HG03520 (cell line): Measurements from ENCODE around the gene MAGEB3.
A peak's percentile ranks its signal among the peaks of the same experiment; 100 is the strongest.
"Not testable (repeated sequence)": the region's sequence is repeated elsewhere in the genome, so short reads cannot be mapped to it uniquely, and the experiment has no call there.

Experiments
- ATAC-seq: cut with Tn5 transposase; IDR thresholded peaks from one replicate; pipeline ENCODE4 v1.9.1; 2021; ENCODE audit warnings: mild to moderate bottlenecking, moderate library complexity; ENCODE audit not compliant: unreplicated experiment

Gene MAGEB3, protein sequence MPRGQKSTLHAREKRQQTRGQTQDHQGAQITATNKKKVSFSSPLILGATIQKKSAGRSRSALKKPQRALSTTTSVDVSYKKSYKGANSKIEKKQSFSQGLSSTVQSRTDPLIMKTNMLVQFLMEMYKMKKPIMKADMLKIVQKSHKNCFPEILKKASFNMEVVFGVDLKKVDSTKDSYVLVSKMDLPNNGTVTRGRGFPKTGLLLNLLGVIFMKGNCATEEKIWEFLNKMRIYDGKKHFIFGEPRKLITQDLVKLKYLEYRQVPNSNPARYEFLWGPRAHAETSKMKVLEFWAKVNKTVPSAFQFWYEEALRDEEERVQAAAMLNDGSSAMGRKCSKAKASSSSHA

DNA sequence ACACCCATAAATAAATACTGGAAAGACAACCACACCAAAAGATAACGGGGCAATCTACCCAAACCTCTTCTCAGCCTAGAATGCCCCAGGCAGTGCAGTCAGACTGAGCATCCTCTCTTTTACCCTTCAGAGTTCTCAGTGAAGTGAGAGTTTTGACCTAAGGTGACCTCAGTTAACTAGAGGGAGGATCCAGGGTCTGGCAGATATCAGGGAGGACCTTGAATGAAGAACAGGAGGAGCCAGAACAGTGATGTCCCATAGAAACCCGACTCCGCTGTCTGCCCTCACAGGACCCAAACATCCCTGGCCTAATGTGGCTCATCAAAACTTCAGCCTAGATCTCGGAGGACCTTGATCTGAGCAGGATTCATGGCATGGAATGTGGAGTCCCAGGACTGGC is at the start of gene MAGEB3:
Gene MAGEB3, plus strand, starts transcription at position 263 of the 400 bp plus-strand sequence. CDS start 5,268 bp downstream, outside the sequence.
- ATAC-seq = no peak

DNA sequence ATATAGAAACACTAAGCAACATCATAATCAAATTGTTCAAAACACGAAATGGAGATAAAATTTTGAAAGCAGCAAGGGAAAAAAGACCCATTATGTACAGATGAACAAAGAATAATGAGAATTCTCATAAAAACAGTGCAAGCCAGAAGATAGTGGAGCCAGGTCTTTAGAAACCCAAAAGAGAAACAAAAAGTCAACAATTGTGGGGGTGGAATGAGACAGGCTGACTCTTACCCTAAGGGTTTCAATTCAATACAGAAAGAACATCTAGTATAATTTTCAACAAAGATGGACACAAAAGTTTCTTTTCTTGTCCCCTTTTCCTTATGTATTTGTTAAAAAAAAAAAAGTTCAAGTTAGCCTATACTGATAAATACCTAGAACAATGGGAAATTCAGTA is 49.1 kb upstream of the MAGEB3 start:
- ATAC-seq = peak; percentile 60

DNA sequence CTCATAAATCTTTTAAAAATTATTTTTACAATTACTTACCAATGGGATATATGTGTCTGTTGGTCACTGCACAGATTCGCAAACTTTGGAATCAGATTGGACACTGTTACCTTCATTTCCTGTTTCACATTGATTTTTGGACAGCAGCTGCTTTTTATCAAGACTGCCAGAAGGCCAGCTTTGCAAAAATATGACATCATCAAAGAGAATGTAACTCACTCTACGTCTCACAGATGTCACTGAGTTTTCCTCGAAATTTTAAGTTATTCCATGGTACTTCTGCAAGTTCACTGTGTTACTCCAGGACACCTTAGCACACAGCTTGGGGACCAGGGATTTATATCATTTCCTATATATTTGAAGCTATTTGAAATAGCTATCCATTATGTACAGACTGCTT is 46.9 kb upstream of the MAGEB3 start:
- ATAC-seq = no peak

DNA sequence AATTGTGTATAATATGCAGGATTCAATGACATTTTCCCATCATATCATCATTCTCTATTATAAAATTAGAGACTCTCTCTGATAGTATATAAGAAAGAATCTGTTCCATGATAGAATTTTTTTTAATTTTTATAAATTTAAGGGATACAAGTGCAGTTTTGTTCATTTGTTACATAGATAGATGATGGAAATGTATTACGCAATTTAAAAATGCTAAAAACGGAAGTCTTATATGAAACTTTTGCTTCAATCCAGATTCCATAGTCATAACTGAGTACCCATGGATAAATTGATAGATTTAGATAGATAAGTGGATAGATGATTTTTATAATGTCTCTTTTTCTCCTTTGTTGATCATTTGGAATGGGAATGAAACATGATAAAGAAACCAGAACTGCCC is 40.0 kb upstream of the MAGEB3 start:
- no peak for ATAC-seq

DNA sequence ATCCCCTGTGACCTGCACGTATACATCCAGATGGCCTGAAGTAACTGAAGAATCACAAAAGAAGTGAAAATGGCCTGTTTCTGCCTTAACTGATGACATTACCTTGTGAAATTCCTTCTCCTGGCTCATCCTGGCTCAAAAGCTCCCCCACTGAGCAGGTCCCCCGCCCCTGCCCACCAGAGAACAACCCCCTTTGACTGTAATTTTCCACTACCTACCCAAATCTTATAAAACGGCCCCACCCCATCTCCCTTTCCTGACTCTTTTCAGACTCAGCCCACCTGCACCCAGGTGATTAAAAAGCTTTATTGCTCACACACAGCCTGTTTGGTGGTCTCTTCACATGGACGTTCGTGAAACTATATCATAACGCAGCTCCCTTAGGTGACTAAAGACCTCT is 36.5 kb upstream of the MAGEB3 start:
- not testable (repeated sequence) for ATAC-seq

DNA sequence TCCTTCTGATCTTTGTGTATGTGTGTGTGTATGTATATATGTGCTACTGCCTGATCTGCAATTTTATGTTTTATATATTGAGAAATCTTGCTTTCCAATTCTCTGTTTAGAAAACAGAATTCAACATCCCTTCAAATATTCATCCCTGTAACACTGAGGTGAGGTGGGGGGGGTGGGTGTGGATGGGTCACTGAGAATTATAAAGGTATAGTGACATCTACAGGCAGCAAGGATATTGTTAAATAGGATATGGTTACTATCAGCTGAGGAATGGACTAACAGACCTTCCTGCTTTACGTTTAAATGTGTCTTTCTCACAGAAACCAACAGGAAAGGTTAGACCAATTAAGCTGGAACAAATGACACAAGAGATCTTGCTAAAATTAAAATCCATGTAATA is 34.1 kb upstream of the MAGEB3 start:
- ATAC-seq = peak; percentile 63

DNA sequence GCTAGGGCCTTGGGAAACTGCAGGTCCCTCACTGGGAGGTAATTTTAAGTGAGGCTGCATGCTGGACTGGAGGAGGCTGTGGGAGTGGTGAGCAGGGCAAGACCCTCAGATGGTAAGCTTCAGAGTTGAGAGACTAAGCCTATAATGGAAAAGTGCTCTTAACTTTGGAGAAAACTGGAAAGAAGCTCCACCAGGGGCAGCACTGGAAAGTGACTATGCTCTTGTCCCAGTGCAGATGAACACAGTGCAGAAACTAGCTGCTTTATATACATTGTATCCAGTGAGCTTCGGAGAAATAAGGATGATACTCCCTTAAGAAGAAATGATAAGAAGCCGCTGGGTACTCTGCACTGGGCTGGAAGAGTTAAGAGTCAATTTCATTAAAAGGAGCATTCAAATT is 18.3 kb upstream of the MAGEB3 start:
- ATAC-seq = no peak

DNA sequence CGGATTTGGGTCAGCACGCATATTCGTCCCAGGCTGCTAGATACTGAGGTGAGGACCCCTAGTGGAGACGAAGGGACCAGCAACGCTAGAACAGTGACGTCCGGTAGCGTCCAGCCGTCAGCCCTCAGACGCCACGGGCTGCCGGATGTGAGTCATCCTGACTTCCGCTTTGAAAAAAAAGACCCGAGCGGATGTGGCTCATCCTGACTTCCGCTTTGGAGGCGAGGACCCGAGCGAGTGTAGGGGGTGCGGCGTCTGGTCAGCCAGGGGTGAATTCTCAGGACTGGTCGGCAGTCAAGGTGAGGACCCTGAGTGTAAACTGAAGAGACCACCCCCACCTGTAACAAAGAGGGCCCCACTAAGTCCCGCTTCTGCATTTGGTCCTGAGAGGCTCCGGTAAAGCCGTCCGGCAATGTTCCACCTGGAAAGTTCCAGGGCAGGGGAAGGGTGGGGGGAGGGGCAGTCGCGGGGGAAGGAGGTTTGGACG is 15.1 kb upstream of the MAGEB3 start, which contains the start of gene MAGEB2:
Gene MAGEB2, plus strand, starts transcription at position 207 of the 487 bp plus-strand sequence. CDS start 3,018 bp downstream, outside the sequence.
- ATAC-seq = no peak

DNA sequence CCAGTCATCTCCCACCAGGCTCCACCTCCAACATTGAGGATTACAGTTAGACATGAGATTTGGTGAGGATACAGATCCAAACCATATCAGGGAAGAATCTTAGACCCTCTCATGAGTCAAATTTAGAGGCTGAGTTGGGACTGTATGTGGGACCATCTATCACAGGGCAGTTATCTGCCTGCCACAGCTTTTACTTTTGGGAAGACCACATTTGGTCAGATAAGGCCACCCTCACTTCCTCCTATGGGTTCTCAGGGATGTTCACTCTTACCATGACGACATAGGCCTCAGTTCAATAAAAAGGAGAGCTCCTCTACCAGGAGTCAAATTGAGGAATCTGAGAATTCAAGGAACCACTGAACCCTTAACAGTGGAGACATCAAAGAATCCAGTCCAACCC is 13.0 kb upstream of the MAGEB3 start:
- ATAC-seq = no peak

DNA sequence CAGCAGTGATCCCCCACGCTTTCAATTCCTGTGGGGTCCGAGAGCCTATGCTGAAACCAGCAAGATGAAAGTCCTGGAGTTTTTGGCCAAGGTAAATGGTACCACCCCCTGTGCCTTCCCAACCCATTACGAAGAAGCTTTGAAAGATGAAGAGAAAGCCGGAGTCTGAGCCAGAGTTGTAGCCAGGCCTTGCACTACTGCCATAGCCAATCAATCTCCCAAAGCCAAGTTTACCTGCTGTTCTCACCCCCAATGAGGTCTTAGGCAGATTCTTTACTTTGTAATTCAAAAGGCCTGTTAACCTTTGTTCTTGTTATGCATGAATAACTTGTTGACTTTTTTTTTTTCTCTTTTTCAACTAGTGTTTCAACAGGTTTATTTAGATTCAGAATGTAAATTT is 11.1 kb upstream of the MAGEB3 start:
- no peak for ATAC-seq

DNA sequence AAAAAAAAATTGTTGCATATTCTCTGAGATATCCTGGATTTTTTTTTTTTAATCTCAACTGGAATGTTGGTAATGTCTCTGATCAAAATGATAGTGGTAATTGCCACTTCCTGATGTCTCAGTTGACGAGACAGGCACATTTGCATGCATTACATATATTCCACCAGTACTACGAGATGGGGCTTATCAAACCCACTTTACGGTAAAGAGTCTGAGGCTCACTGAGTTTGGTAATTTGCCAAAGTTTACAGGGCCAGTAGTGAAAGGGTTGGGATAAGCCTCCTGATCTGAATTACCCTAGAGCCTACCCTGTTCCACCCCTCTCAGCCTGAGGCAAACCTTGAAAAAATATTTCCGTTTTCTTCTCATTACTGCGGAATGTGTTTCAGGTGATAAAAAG is 9.8 kb upstream of the MAGEB3 start:
- no peak for ATAC-seq

DNA sequence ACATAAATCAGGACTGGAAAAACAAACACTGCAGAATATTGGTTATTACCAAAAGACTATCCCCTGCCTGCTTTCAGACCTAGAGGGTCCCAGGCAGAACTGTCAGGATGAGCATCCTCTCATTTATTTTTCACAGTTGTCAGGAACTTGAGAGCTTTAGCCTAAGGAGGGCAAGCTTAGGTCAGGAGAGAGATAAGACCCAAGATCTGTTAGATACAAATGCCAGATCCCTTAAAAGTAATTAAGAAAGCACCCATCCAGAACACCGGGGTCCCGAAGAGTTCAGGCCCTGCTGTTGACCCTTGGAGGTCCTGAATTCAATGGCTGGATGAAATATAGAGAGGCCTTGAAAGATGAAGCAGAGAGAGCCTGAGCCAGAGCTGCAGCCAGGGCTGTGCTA is 5.9 kb upstream of the MAGEB3 start:
- ATAC-seq = no peak

DNA sequence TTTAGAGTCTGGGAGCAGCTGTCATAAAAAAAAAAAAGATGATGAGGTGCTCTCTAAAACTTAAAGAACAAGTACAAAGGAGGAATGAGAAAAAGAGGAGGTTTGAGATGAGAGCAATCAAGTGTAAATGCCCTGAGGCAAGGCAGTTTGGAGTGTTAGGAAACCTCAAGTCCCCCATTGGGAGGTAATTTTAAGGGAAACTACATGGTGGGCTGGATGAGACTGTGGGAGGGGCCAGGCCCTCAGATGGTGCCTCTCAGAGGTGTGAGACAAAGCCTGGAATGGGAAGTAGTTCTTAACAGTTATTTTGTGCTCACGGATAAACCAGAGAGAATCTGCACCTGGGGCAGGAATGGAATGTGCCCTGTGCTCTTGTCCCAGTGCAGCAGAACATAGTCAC is 1.9 kb upstream of the MAGEB3 start:
- no peak for ATAC-seq

DNA sequence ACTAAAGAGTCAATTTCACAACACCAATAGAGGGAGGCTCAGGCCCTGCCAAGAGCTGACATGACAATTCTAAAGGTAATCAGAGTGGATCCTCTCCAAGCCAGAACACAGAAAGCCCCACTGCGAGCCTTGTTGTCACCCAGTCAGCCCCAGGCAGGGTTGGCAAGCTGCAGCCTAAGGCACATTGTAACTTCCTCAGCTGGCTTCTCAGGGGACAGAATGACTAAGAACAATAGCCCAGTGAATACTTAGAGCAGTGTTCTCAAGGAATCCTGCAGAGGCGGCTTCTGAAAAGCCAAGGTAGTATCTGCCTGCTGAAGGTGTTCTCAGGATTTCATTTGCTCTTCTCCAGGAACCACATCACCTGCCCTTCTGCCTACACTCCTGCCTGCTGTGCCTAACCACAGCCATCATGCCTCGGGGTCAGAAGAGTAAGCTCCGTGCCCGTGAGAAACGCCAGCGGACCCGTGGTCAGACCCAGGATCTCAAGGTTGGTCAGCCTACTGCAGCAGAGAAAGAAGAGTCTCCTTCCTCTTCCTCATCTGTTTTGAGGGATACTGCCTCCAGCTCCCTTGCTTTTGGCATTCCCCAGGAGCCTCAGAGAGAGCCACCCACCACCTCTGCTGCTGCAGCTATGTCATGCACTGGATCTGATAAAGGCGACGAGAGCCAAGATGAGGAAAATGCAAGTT is 11.4 kb downstream of the MAGEB3 start, which contains the start of gene MAGEB4:
Gene MAGEB4, plus strand, starts transcription at position 277 of the 692 bp plus-strand sequence. Its CDS starts 136 bp downstream, at position 413.
- no peak for ATAC-seq

DNA sequence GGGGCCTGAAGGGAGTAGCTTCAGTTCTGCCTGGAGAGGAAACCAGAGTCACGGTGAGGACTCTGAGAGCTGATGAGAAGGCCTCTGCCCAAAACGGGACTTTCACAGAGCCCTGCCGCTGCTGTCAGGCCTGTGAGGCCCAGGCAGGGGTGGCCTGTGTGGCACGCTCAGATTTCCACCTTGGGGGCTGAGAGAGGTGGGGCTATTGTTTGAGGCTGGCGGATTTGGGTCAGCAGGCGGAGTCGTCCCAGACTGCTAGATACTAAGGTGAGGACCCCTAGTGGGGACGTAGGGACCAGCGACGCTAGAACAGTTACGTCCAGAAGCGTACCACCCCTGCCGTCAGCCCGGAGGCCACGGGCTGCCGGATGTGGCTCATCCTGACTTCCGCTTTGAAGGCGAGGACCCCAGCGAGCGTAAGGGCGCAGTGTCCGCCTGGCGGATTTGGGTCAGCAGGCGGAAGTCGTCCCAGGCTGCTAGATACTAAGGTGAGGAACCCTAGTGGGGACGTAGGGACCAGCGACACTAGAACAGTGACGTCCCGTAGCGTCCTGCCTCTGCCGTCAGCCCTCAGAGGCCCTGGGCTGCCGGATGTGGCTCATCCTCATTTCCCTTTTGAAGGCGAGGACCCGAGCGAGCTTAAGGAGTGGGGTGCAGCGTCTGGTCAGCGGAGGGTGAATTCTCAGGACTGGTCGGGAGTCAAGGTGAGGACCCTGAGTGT is 16.5 kb downstream of the MAGEB3 start, which contains the start of gene MAGEB1:
Gene MAGEB1, plus strand, starts transcription at position 378 of the 721 bp plus-strand sequence. CDS start 3,348 bp downstream, outside the sequence.
- no peak for ATAC-seq

DNA sequence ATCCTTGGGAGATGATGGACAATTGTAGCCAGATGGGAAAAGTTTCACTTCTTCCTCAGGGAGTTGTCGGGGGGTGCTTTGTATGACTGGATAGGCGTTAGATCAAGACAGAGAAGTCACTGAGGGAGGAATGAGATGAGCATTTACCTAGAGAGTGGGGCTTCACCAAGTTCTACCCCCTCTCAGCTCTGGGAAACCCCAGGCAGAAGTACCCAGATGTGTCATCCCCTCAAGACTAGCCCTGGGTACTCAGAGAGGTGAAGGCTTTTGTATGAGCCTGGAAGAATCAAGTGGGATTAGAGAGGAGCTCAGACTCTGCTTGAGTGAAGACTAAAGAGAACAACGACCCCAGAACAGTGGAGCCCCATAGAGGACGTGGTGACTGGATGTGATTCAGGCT is 18.4 kb downstream of the MAGEB3 start:
- peak; percentile 67 for ATAC-seq

DNA sequence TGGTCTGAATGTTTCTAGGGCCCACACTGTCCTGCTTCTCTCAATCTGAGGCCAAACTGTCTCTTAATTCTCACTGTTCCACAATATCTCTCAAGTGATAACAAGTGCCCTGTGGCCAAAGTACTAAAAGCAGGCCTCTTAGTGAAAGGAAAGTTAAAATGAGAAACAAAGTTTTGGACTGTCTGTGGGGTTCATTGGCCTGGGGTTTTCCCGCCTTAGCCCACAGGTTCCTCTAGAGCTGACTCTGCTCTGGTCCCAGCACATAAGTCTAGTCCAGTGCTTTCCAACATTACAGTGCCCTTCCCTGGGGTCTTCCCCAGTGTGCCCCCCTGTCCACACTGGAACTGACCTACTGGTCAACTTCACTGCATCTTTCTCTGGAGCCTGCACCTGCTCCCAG is 22.8 kb downstream of the MAGEB3 start:
- ATAC-seq = peak; percentile 63

DNA sequence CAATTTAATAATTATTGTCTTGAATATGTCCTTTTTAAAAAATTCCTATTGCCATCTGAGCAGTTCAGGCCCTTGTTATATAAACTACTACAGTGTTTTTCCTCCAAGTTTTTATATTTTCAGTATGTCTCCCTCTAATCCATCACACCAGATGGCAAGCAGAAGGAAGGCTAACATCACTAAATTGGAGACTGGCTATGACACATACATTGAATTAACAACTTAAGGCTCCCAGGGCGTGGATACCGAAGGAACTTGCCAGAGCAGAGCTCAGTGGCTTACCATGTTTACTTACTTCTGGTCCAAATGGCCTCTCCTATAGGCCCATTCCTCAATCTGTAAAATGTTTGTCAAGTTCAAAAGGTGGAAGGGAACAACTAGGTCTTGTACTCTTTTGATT is 29.5 kb downstream of the MAGEB3 start:
- no peak for ATAC-seq

DNA sequence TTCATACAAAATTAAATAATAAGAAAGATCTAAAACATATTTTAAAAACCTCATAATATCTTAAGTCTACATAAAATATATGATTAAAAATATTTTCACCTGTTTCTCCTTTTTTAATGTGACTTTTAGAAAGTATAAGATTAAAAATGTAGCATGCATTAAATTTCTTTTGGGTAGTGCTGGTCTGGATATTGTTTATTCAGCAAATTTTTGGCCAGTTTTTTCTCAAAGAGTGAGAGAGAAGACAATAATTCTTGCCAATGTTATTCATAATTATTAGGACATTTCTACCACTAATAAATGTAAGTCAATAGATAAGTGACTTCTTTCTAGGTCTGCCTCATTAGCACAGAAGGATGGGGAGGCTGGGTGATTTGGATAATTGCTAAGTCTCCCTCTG is 30.6 kb downstream of the MAGEB3 start:
- ATAC-seq = no peak

DNA sequence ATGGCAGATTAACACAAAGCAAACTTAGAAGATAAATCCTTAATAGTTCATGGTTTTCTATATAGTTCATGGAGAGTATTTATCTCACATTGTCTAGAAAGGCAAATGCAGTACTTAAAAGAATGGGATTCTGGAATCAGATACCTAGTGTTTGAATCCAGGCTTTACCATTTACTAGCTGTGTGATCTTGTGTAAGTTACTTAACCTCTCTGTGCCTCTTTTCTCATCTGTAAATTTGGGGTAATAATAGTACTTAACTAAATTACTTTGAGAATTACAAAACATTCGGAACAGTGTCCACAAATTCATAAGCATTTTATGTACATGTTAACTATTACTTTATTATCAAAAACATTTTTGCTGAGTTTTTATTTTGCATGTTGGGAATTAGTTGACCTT is 32.3 kb downstream of the MAGEB3 start:
- no peak for ATAC-seq

DNA sequence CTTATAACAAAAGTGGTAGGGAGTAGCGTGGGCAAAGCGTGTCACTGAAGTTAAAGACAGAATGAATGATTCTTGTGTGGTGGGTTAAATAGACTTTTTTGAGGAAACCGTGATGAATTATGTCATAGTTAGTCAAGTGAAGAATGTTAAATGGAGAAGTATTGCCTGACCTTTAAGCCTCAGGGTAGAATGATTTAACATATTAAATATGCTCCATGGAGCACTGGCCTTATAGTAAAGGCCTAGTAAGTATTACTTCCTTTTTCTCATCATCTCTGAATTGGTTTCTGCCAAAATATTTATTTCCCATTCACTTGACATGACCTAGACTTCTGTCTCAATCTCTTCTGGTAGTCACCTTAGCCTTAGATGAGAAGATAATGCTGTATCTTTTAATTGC is 40.2 kb downstream of the MAGEB3 start:
- no peak for ATAC-seq
